ENCODE data around the gene NUP205.

- TF ChIP-seq CTCF (IDR thresholded peaks at IDR 0.05) (no peak), POLR2A (IDR thresholded peaks at IDR 0.05) (no peak), EP300 (IDR thresholded peaks at IDR 0.05) (no peak)
Observed at GRCh38 chr7:135648235-135648634, 90.5 kb downstream of the NUP205 start.
